T-helper 2 cell treated with Interferon-gamma antibody and Interleukin-4, amounts not matched to agents 100 ng/mL and 5 ng/mL, for 36 hours (primary cell): ENCODE results near the gene HNRNPF. TPM values are rescaled to one million over a fixed set of nuclear protein-coding genes. Genes with fewer than 3 reads are reported as not detected.
"Not testable (repeated sequence)": the region's sequence is repeated elsewhere in the genome, so short reads cannot be mapped to it uniquely, and the experiment has no call there.

Source experiments
- intact Hi-C: fragments of 100-400 bp; cut with micrococcal nuclease; formaldehyde crosslinking; loops from one replicate; pipeline ENCODE4 v1.15.1; 2023
- total RNA-seq: library from RNA; stranded (reverse); gene quantifications from 2 replicates; pipeline ENCODE4 v1.2.3, GENCODE V29; 2022

The HNRNPF gene
- total RNA-seq: 512 and 531 TPM in 2 replicates

DNA sequence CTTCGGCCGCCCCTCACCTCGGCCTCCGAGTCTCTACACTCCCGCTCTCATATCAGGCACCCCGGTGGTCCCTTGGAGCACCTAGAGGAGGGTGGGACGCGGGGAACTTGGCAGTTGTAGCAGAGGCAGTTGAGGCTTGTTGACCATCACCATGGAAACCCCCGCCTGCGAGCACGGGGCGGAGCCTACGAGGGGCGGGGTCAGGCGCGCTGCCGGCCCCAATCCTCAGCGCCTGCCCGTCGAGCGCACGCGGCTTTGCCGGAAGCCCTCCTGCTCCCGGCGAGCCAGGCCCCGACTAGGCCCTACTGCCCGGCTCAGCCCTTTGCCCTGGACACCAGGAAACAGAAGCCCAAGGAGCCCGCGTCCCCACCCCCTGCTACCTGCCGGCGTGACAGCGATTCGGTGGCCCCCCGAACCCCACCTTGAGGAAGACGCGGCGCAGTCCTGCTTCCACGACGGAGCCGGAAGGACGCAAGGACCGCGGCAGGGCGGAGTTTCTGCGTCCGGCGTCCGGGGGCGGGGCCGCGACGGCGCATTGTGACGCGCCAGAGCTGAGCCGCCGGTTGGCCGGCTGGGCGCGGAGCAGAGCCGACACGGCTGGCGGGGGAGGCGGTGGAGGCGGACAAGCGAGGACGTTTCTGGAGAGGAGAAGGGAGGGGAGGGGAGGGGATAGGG is at the start of gene HNRNPF:
Gene HNRNPF (minus strand): TSS at position 477 of the 675 bp plus-strand sequence. CDS start 21,302 bp downstream, outside the sequence.
- intact Hi-C loops: loop anchor here (1.0 to 2.0 kb wide), 5 partner anchors 11 to 770 kb away; partner anchors contain the start of genes CSGALNACT2 and ZNF33B

DNA sequence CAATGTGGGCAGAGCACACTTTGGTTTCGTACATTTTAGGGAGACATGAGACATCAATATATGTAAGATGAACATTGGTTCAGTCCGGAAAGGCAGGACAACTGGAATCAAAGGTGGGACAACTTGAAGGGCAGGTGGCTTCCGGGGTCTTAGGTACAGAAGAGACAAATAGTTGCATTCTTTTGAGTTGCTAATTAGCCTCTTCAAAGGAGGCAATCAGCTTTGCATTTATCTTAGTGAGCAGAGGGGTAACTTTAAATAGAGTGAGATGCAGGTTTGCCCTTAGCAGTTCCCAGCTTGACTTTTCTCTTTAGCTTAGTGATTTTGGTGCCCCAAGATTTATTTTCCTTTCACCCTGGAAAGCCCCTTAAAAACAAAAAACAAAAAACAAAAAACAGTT is 49.2 kb upstream of the HNRNPF start:
- intact Hi-C loops: no loop called here

DNA sequence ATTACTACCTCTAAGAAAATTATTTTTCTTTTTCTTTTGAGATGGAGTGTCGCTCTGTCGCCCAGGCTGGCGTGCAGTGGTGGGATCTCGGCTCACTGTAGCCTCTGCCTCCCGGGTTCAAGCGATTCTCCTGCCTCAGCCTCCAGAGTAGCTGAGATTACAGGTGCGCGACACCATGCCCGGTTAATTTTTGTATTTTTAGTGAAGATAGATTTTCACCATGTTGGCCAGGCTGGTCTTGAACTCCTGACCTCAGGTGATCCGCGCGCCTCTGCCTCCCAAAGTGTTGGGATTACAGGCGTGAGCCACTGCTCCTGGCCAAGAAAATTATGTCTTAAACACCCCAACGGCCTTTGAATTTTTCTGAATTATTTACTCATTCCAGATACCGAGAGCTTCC is 47.6 kb upstream of the HNRNPF start:
- intact Hi-C loops: not testable (repeated sequence)

- intact Hi-C loops: not testable (repeated sequence)
Measured at GRCh38 chr10:43454025-43454424, 45.0 kb upstream of the HNRNPF start.

GRCh38 chr10:43453266-43453831 is 44.4 kb upstream of the HNRNPF start:
- intact Hi-C loops: no loop called here

DNA sequence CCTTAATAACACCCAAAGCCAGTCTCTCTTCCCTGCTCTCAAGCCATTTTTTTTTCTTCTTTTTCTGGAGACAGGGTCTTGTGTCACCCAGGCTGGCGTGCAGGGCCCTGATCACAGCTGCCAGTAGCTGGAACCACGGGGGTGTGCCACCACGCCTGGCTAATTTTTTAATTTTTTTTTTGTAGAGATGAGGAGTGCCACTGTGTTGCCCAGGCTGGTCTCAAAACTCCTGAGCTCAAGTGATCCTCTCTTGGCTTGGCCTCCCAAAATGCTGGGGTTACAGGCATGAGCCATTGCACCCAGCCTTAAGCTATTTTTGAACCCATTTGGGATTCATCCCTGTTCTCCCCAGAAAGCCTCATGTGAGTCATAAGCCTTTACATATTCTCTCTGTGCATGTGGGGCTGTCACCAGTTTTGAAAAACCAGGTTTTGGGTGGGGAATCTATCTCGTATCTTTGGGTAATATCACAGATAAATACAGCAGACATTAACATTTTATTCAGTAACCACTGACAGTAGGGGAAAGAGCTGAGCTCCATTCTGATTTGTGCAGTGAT is 43.4 kb upstream of the HNRNPF start:
- intact Hi-C loops: no loop called here

- intact Hi-C loops: no loop called here
Measured at GRCh38 chr10:43448742-43449141, 39.8 kb upstream of the HNRNPF start.

- intact Hi-C loops: not testable (repeated sequence)
Measured at GRCh38 chr10:43446219-43447017, 37.4 kb upstream of the HNRNPF start.

GRCh38 chr10:43444897-43445466 is 36.0 kb upstream of the HNRNPF start:
- intact Hi-C loops: no loop called here

GRCh38 chr10:43444323-43444722 is 35.3 kb upstream of the HNRNPF start:
- intact Hi-C loops: no loop called here

GRCh38 chr10:43440463-43441134 is 31.6 kb upstream of the HNRNPF start:
- intact Hi-C loops: no loop called here

DNA sequence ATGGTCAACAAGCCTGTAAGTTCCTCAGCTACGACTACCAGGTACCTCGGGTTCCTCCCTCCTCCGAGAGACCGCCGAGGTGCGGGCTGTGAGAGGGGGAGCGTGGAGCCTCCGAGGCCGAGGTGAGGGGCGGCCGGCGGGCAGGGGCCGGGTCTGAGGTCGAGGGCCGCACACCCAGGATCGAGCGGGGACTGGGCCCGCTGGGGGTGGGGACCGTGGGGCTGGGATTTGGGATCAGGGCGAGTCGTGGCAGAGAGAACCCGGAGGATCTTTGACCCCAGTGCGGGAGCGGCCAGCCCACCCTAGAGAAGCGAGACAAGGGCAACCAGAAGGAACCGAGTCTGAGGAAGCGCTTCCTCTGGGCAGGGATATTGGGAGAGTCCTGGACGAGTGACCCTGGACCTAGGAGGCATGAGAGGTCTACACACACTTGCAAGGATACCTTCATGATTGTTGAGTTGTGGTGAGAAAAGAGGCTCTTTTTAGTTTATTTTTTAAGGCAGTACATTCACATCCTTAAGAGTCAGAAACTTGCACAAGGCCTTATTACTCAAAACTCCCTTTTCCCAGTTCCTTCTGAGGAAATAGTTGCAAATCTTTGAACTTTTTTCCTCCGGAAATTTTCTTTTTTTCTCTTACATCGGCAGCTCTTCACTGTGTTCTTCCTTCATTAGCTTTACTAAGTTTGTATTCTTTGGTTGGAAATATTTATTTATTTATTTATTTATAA is 28.3 kb upstream of the HNRNPF start:
- intact Hi-C loops: loop anchor here (2.0 kb wide), 2 partner anchors 41 to 75 kb away; no protein-coding TSS in a partner anchor

GRCh38 chr10:43436291-43437140 is 27.5 kb upstream of the HNRNPF start, which contains the start of gene ZNF487:
ZNF487 (plus strand) TSS chr10:43437111; CDS start chr10:43475814, 38,703 bp downstream.
- intact Hi-C loops: loop anchor here (1.0 to 2.0 kb wide), 5 partner anchors 9 to 74 kb away; partner anchors contain the start of gene HNRNPF

GRCh38 chr10:43430926-43431663 is 22.1 kb upstream of the HNRNPF start:
- intact Hi-C loops: no loop called here

DNA sequence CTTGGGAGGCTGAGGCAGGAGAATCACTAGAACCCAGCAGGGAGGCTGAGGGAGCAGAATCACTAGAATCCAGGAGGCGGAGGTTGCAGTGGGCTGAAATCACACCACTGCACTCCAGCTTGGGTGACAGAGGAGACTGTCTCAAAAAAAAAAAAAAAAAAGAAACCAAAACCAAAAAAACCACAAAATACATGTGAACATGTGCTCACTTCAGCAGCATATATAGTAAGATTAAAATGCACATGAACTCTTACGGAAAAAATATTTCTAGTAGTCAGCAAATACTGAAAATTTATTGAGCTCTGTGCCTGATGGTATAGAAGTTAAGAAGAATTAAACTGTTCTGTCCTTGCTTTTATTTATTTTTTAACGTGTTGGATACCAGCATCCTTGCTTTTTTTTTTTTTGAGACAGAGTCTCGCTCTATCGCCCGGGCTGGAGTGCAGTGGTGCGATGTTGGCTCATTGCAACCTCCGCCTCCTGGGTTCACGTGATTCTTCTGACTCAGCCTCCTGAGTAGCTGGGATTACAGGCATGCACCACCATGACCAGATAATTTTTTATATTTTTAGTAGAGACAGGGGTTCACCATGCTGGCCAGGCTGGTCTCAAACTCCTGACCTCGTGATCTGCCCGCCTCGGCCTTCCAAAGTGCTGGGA is 18.3 kb upstream of the HNRNPF start:
- intact Hi-C loops: loop anchor here (1.0 kb wide), 1 partner anchor 9 kb away; no protein-coding TSS in a partner anchor

DNA sequence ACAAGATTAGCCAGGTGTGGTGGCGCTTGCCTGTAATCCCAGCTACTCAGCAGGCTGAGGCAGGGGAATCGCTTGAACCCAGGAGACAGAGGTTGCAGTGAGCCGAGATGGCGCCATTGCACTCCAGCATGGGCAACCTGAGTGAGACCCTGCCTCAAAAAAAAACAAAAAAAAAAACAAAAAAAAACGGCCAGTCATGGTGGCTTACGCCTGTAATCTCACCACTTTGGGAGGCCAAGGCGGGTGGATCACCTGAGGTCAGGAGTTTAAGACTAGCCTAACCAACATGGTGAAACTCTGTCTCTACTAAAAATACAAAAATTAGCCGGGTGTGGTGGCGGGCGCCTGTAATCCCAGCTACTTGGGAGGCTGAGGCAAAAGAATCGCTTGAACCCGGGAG is 17.5 kb upstream of the HNRNPF start:
- intact Hi-C loops: not testable (repeated sequence)

DNA sequence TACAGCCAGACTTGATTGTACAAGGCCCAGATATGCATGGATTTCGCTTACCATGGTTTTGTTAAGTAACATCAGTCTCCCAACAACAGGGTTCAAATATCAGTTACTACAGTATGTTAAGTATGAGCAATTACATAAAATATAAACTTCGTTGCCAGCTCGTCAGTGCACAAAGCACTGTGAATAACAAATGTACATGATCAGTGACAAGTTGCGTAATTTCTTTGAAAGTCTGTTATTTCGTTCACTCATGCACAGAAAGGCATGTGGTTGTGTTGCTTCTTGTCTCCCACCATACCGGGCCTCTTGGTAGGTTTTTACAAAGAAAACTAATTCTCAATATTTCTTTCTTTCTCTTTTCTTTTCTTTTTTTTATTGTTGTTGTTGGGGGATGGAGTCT is 15.4 kb upstream of the HNRNPF start:
- intact Hi-C loops: no loop called here

GRCh38 chr10:43421944-43422343 is 13.0 kb upstream of the HNRNPF start:
- intact Hi-C loops: not testable (repeated sequence)
